ENCODE data around the gene GUCA2B.
A peak's percentile ranks its signal among the peaks of the same experiment; 100 is the strongest.

GUCA2B gene

GRCh38 chr1:42178249-42178648 is 25.0 kb downstream of the GUCA2B start:
- no peak overlapping the region for H3K4me3 ChIP-seq (ENCODE audit: low read length)
- no peak for TF ChIP-seq CTCF (conservative IDR thresholded peaks at IDR 0.05; ENCODE audit: low read length)
- DNase-seq (ENCODE audit: low read depth) = no peak

- peak; percentile 72 for DNase-seq (ENCODE audit: low read depth)
- no peak for TF ChIP-seq CTCF (conservative IDR thresholded peaks at IDR 0.05; ENCODE audit: low read length)
- no peak overlapping the region for H3K4me3 ChIP-seq (ENCODE audit: low read length)
Measured at GRCh38 chr1:42179275-42179674, 26.1 kb downstream of the GUCA2B start.

- DNase-seq (ENCODE audit: low read depth) = no peak
- TF ChIP-seq CTCF (conservative IDR thresholded peaks at IDR 0.05; ENCODE audit: low read length) = no peak
- H3K4me3 ChIP-seq (ENCODE audit: low read length) = no peak overlapping the region
Measured at GRCh38 chr1:42179900-42180329, 26.7 kb downstream of the GUCA2B start.

GRCh38 chr1:42181687-42182086 is 28.5 kb downstream of the GUCA2B start:
- no peak for DNase-seq (ENCODE audit: low read depth)
- no peak overlapping the region for H3K4me3 ChIP-seq (ENCODE audit: low read length)
- no peak for TF ChIP-seq CTCF (conservative IDR thresholded peaks at IDR 0.05; ENCODE audit: low read length)

GRCh38 chr1:42183210-42183956 is 30.2 kb downstream of the GUCA2B start:
- no peak overlapping the region for H3K4me3 ChIP-seq (ENCODE audit: low read length)
- no peak for TF ChIP-seq CTCF (conservative IDR thresholded peaks at IDR 0.05; ENCODE audit: low read length)
- DNase-seq (ENCODE audit: low read depth) = no peak

GRCh38 chr1:42183957-42184268 is 30.7 kb downstream of the GUCA2B start:
- no peak for DNase-seq (ENCODE audit: low read depth)
- no peak for TF ChIP-seq CTCF (conservative IDR thresholded peaks at IDR 0.05; ENCODE audit: low read length)
- no peak overlapping the region for H3K4me3 ChIP-seq (ENCODE audit: low read length)

GRCh38 chr1:42184616-42185015 is 31.4 kb downstream of the GUCA2B start:
- DNase-seq (ENCODE audit: low read depth) = no peak
- no peak overlapping the region for H3K4me3 ChIP-seq (ENCODE audit: low read length)
- no peak for TF ChIP-seq CTCF (conservative IDR thresholded peaks at IDR 0.05; ENCODE audit: low read length)
